Esophagus (tissue), 2 donors: ENCODE data around the gene LMO7. TPM values are rescaled to one million over a fixed set of nuclear protein-coding genes. Genes with fewer than 3 reads are reported as not detected.
"Not testable (repeated sequence)": the region's sequence is repeated elsewhere in the genome, so short reads cannot be mapped to it uniquely, and the experiment has no call there.

Source experiments
- H3K27ac ChIP-seq, 2 donors: one replicate each; pipeline ENCODE4 v1.5.1; 2013; ENCODE audit warnings: low read depth in 2 of 2, mild to moderate bottlenecking in 2 of 2, inconsistent platforms in 1 of 2, low read length in 1 of 2, moderate library complexity in 1 of 2
- H3K27me3 ChIP-seq, 2 donors: one replicate each; pipeline ENCODE4 v1.6.1; 2013; ENCODE audit warnings: low read length in 2 of 2, control low read depth in 1 of 2, mild to moderate bottlenecking in 1 of 2; ENCODE audit not compliant: insufficient read depth in 2 of 2, control insufficient read depth in 1 of 2
- H3K36me3 ChIP-seq, 2 donors: one replicate each; pipeline ENCODE4 v1.6.1; 2013; ENCODE audit warnings: low read length in 1 of 2; ENCODE audit not compliant: control insufficient read depth in 2 of 2, insufficient read depth in 2 of 2
- H3K4me1 ChIP-seq, 2 donors: one replicate each; pipeline ENCODE4 v1.6.1; 2013; ENCODE audit warnings: low read length in 1 of 2; ENCODE audit not compliant: control insufficient read depth in 2 of 2, insufficient read depth in 2 of 2
- H3K4me3 ChIP-seq, 2 donors: one replicate each; pipeline ENCODE4 v1.5.1; 2013; ENCODE audit warnings: low read length in 2 of 2, mild to moderate bottlenecking in 2 of 2, low read depth in 1 of 2, moderate library complexity in 1 of 2
- H3K9me3 ChIP-seq, 2 donors: one replicate each; pipeline ENCODE4 v1.6.1; 2013; ENCODE audit warnings: mild to moderate bottlenecking in 2 of 2, low read depth in 1 of 2, low read length in 1 of 2, moderate library complexity in 1 of 2; ENCODE audit not compliant: control insufficient read depth in 2 of 2, insufficient read depth in 1 of 2
- WGBS, 2 donors: extraction: QIAGEN DNeasy Blood & Tissue Kit; methylation state at CpG; one replicate each; pipeline ENCODE4 v1.1.7; 2013; 5-methylcytosine and 5-hydroxymethylcytosine counted together
- polyA plus RNA-seq, 2 donors: library from polyadenylated mRNA; stranded (reverse); fragments of 200-250 nt; gene quantifications; one replicate each; pipeline ENCODE4 v1.2.3, GENCODE V29; 2013
- donor health status: healthy with polysubstance abuse.
- donor health status: Bipolar disorder and iron deficiency.

The LMO7 gene
- polyA plus RNA-seq, 2 donors = 115 to 253 TPM

DNA sequence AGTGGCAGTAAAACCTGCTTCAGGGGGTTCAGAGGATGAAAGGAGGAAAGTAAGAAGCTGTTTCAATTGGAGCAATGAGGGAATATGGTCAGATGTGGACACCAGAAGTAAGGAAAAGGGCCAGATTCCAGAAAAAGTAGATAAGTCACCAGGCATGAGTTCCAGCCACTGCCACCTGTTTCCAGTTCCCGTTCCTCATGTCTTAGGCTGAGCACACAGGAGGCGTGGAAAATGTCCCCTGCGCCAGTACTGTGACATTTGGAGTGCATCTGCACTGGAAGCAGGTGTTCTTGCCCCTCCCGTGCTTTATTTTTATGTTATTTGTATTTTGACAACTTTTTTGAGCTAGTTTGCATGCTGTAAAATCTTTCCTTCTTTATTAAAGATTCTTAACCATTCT, 25.3 kb downstream of the LMO7 start:
- Histone ChIP-seq H3K27me3 (no peaks in the 10 kb centered on the region), H3K4me1 (no peaks in the 10 kb centered on the region), H3K4me3 (no peak overlapping the region), H3K36me3 (no peaks in the 10 kb centered on the region), H3K27ac (no peak overlapping the region), H3K9me3 (no peaks in the 10 kb centered on the region)
- 69 to 84% methylated on average over 4 of the region's 4 CpGs for WGBS, 2 donors

DNA sequence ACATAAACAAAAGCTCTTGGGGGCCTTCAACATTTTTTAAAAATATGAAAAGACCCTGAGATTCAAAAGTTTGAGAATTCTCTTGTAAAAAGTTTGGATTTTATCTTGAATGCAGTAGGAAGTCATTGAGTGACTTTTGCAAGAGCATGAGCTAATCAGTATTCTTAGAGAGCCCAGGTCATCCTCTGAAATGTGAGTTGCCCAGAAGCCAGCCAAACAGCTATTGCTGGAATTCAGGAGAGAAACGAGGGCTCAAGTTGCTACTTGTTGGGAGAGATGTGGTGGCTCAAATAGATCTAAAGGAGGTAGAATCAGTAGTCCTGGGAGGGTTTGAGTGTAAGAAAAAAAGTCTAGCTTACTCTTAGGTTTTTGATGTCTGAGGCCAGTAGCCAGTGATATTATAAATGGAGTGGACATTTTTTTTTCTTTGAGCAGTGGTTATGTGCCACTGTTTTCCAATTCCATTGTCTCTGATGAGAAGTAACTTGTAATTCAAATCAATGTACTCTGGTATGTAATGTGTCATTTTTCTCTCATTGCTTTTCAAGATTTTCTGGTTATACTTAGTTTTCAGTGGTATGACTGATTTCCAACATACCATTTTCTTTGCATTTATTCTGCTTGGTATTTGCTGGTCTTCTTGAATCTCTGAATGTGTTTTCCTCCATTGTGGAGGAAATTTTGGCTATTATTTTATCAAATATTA, 30.7 kb downstream of the LMO7 start:
- no peaks in the 10 kb centered on the region for H3K27me3 ChIP-seq
- H3K27ac ChIP-seq = no peak overlapping the region
- WGBS, 2 donors = 37 to 39% methylated on average over 1 of the region's 1 CpG
- no peaks in the 10 kb centered on the region for H3K36me3 ChIP-seq
- no peak overlapping the region for H3K4me3 ChIP-seq
- no peaks in the 10 kb centered on the region for H3K4me1 ChIP-seq
- H3K9me3 ChIP-seq = no peaks in the 10 kb centered on the region

DNA sequence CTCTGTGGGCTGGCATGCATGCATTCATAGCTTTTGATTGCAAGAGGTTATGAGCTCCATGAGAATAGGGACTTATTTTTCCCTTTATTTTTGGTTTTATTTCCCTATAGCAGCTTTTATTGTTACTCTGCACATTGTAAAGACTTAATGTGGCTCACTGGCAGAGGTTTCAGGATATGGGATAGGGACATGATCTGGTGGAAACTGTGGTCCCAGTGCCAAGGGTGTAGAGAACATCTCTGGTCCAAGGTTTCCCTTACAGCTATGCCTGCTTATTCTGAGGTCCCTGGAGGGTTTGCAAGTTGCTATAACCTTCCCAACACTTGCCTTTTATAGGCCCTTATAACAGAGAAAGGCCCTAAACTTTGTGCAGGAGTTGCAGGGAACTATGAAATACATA, 33.6 kb downstream of the LMO7 start:
- Histone ChIP-seq H3K27ac (no peak overlapping the region), H3K36me3 (no peaks in the 10 kb centered on the region), H3K9me3 (no peaks in the 10 kb centered on the region), H3K4me1 (no peaks in the 10 kb centered on the region), H3K4me3 (no peak overlapping the region), H3K27me3 (no peaks in the 10 kb centered on the region)

DNA sequence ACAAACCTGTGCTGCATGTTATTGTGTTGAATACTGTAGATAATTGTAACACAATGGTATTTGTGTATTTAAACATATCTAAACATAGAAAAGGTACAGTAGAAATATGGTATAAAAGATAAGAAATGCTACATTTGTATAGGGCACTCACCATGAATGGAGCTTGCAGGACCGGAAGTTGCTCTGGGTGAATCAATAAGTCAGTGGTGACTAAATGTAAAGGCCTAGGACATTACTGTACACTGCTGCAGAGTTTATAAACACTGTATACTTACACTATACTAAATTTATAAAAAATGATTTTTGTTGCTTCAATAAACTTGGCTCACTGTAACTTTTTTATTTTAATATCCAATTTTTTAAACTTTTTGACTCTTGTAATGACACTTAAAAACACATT, 34.4 kb downstream of the LMO7 start:
- WGBS, 2 donors = 91 to 96% methylated on average over 1 of the region's 1 CpG
- H3K27ac ChIP-seq = no peak overlapping the region
- no peaks in the 10 kb centered on the region for H3K36me3 ChIP-seq
- H3K4me3 ChIP-seq = no peak overlapping the region
- no peaks in the 10 kb centered on the region for H3K4me1 ChIP-seq
- no peaks in the 10 kb centered on the region for H3K9me3 ChIP-seq
- H3K27me3 ChIP-seq = no peaks in the 10 kb centered on the region

DNA sequence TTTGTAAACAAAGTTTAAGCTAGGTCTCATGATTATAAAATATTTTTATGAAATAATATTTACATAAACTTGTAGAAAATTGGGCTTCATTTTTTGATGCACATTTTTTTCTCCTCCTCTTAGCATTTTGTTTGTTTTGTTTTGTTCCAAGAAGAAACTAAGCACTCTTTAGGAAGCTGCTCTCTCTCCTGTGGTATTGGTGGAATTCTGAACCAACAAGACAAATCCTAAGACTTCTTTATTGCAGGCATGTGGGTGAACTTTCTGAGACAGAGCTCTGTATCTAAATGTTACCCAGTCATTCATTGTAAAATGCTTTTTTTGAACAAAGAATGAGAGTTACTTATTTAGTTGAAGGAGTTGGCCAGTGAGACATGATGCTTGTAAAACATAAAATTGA, 39.3 kb downstream of the LMO7 start:
- Histone ChIP-seq H3K27me3 (no peaks in the 10 kb centered on the region), H3K4me1 (no peaks in the 10 kb centered on the region), H3K36me3 (no peaks in the 10 kb centered on the region), H3K4me3 (no peak overlapping the region), H3K27ac (no peak overlapping the region), H3K9me3 (no peaks in the 10 kb centered on the region)

DNA sequence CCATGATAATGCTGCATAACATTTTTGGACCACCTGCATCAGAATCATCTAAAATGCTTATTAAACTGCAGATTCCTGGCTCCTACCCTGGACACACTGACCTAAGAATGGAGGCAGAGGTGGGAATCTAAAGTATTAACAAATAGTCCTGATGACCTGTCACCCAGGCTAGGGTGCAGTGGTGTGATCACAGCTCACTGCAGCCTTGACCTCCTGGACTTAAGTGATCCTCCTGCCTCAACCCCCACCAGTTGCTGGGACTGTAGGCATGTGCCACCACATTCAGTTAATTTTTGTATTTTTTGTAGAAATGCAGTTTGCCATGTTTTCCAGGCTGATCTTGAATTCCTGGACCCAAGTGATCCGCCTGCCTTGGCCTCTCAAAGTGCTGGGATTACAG, 43.3 kb downstream of the LMO7 start:
- H3K36me3 ChIP-seq = no peaks in the 10 kb centered on the region
- no peaks in the 10 kb centered on the region for H3K9me3 ChIP-seq
- no peaks in the 10 kb centered on the region for H3K4me1 ChIP-seq
- 100% methylated on average over 1 of the region's 1 CpG for WGBS, 2 donors
- no peak overlapping the region for H3K27ac ChIP-seq
- no peak overlapping the region for H3K4me3 ChIP-seq
- no peaks in the 10 kb centered on the region for H3K27me3 ChIP-seq

DNA sequence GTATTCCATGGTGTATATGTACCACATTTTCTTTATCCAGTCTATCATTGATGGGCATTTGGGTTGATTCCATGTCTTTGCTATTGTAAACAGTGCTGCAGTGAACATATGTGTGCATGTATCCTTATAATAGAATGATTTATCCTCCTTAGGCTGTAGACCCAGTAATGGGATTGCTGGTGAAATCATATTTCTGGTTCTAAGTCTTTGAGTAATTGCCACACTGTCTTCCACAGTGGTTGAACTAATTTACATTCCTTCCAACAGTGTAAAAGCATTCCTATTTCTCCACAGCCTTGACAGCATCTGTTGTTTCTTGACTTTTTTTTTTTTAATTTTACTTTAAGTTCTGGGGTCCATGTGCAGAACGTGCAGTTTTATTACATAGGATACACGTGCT, 44.1 kb downstream of the LMO7 start:
- H3K27ac ChIP-seq, H3K27me3 ChIP-seq, H3K4me3 ChIP-seq, H3K36me3 ChIP-seq, H3K9me3 ChIP-seq, H3K4me1 ChIP-seq: not testable (repeated sequence)
- WGBS, 2 donors = 90 to 98% methylated on average over 2 of the region's 2 CpGs

DNA sequence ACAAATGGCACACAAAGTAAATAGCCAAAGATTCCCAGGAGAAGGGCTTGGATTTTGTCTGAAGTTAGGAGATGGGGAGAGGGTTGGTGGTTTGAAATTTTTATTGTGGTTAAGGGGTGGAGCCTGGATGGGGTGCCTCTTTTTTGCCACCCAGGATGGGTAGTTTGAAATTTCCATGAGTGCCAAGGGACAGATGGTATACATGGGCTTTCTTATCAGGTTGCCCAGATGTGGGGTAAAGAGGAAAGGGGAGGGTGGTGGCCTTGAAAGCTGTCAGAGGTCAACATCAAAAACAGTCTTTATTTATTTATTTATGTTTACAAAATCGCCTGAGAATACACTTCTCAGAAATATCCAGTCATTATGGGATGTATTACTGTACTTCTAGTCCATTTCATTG, 46.2 kb downstream of the LMO7 start:
- Histone ChIP-seq H3K4me1 (peaks cover 0 to 4% of the 10 kb centered on the region in 2 donors), H3K4me3 (no peak overlapping the region), H3K36me3 (no peaks in the 10 kb centered on the region), H3K27ac (no peak overlapping the region), H3K9me3 (no peaks in the 10 kb centered on the region), H3K27me3 (no peaks in the 10 kb centered on the region)
- 73 to 75% methylated on average over 1 of the region's 1 CpG for WGBS, 2 donors

DNA sequence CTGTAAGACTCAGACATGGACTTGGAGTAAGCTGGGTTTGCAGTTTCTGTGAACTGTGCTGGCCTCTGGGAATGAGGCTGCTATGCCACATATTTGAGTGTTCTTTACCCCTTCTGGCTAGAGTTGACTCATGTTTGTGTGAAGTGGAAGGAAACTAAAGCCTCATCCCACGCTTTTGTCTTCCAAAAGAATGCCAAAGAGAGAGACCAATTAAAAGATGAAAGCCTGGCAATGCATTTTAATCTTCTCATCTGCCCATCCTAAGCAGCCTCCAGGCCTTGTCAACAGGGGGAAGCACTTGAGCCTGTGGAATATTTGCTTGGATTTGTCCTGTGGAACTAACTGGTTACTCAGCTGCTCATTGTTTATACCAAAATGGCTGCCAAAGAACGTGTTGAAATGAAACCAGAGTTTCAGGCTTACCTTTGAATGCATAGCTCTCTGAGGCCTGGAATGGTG, 49.1 kb downstream of the LMO7 start:
- Histone ChIP-seq H3K4me1 (peaks cover 0 to 4% of the 10 kb centered on the region in 2 donors), H3K9me3 (no peaks in the 10 kb centered on the region), H3K36me3 (no peaks in the 10 kb centered on the region), H3K4me3 (no peak overlapping the region), H3K27me3 (no peaks in the 10 kb centered on the region), H3K27ac (peak overlapping the region; percentile 35 to 49)
- 34 to 52% methylated on average over 2 of the region's 2 CpGs for WGBS, 2 donors

DNA sequence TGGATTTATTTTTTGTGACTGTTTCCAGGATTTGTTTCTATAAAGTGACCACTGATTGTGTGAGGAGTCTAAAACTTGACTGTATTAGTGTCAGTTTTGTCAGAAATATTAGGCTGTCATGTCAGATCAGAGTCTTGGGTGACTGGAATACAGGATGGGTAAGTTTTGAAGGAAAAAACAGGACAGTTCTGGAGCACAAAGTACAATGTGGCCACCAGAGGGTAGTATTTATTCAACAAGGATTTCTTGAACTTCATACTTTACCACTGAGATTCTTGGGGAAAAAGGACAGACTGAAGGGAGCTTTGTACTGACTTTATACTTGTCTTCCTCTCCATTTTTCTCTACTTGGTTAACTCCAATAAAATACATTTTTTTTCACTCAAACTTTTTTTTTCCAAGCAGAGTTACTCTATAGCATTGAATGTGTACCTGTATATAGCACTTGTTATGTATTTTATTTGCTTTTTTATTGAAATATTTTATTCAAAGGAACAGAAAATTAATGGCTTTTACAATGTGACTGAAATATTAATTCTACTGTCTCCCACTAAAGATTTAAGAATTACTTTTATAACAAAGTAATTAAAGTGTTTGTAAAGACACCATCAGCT, 51.1 kb downstream of the LMO7 start:
- Histone ChIP-seq H3K27ac (no peak overlapping the region), H3K36me3 (no peaks in the 10 kb centered on the region), H3K27me3 (no peaks in the 10 kb centered on the region), H3K9me3 (no peaks in the 10 kb centered on the region), H3K4me1 (peaks cover 0 to 4% of the 10 kb centered on the region in 2 donors), H3K4me3 (no peak overlapping the region)
